ENCODE measurements around the gene ATP1B1. TPM values are rescaled to one million over a fixed set of nuclear protein-coding genes. Genes with fewer than 3 reads are reported as not detected.

ATP1B1 gene
- total and polyA plus RNA-seq, 2 of the 8 experiments (the other 6 are each of a cell fraction or from before 2014, with no cell fraction given), result 16.3 to 76.5 TPM

GRCh38 chr1:169128562-169128961 lies 22.1 kb downstream of the ATP1B1 start:
- Histone ChIP-seq H3K27ac (ENCODE audit: low read depth, low read length) (no peak overlapping the region), H3K18ac (ENCODE audit: extremely low read depth, low read length) (no peak overlapping the region), H3K27me3 (replicated peaks in 1 of 4; ENCODE audit: control insufficient read depth in 3 of 4, extremely low read depth in 1 of 4, insufficient read depth in 3 of 4, low read length in 3 of 4) (no peaks in the 10 kb centered on the region), H3K56ac (replicated peaks; ENCODE audit: insufficient read length, low read depth, low read length) (no peak overlapping the region), H2BK15ac (ENCODE audit: low read length) (no peak overlapping the region), H2BK5ac (ENCODE audit: low read depth, low read length) (no peak overlapping the region), H3K4me1 (replicated peaks in 1 of 4; ENCODE audit: control insufficient read depth in 3 of 4, insufficient read depth in 4 of 4, low read length in 3 of 4) (no peaks in the 10 kb centered on the region; a peak in 1 of 7 replicates), H4K8ac (ENCODE audit: extremely low read depth, insufficient read depth, low read length) (no peak overlapping the region), H3K14ac (ENCODE audit: insufficient read length) (no peak overlapping the region), H2BK12ac (ENCODE audit: low read depth, low read length) (no peak overlapping the region), H2BK20ac (ENCODE audit: low read length) (no peak overlapping the region), H2BK120ac (replicated peaks; ENCODE audit: low read depth, low read length) (no peak overlapping the region), H3K36me3 (ENCODE audit: control insufficient read depth in 2 of 4, insufficient read depth in 4 of 4, low read length in 3 of 4) (peaks cover 11 to 56% (median 32%) of the 10 kb centered on the region in 4 experiments), H3K79me1 (ENCODE audit: low read depth, low read length) (no peaks in the 10 kb centered on the region; the same call in 1 of the 2 replicates), H2AK5ac (ENCODE audit: low read depth, low read length) (no peak overlapping the region), H3K23ac (ENCODE audit: insufficient read length) (no peak overlapping the region), H4K5ac (ENCODE audit: insufficient read length, low read depth, low read length) (no peak overlapping the region), H3K9ac (replicated peaks in 1 of 4; ENCODE audit: extremely low read depth in 1 of 4, low read depth in 3 of 4, low read length in 3 of 4) (no peak overlapping the region), H2AFZ (ENCODE audit: low read length) (no peak overlapping the region), H3K4ac (replicated peaks; ENCODE audit: insufficient read length, low read depth, low read length) (no peak overlapping the region), H3K23me2 (ENCODE audit: low read depth, low read length) (no peaks in the 10 kb centered on the region), H4K91ac (replicated peaks; ENCODE audit: insufficient read length, low read length) (no peak overlapping the region), H3K79me2 (ENCODE audit: control insufficient read depth in 1 of 2, insufficient read depth in 2 of 2, low read length in 2 of 2) (no peaks in the 10 kb centered on the region; a peak in 1 of 4 replicates), H3K4me3 (ENCODE audit: extremely low read depth in 1 of 4, insufficient read depth in 2 of 4, low read depth in 3 of 4, low read length in 4 of 4) (no peak overlapping the region), H4K20me1 (replicated peaks in 1 of 2; ENCODE audit: control insufficient read depth in 1 of 2, insufficient read depth in 2 of 2, low read length in 2 of 2) (no peaks in the 10 kb centered on the region), H3K4me2 (ENCODE audit: insufficient read depth in 1 of 2, low read depth in 2 of 2, low read length in 2 of 2) (no peak overlapping the region), H3K9me3 (ENCODE audit: insufficient read depth in 2 of 2, low read depth in 1 of 2, low read length in 1 of 2) (no peaks in the 10 kb centered on the region)
- FAIRE-seq, result no peak
- no peak for DNase-seq (ENCODE audit: low read depth in 1 of 2, low spot score in 2 of 2)
- ChIA-PET CTCF (ENCODE audit: partially characterized antibody) (interaction anchor here (1.4 kb wide), 1 partner anchor 26 kb away, joined by 3 read pairs; no protein-coding TSS in a partner anchor), POLR2A (ENCODE audit: partially characterized antibody) (no interaction called here)
- 81% methylated on average over 2 of the region's 2 CpGs; no CpG with 5 or more reads in 1 of the 2 experiments for WGBS, 2 experiments (ENCODE audit: extremely low coverage in 1 of 2, insufficient coverage in 1 of 2, insufficient read length in 1 of 2, insufficient replicate concordance in 2 of 2, low coverage in 1 of 2, low lambda C conversion rate in 2 of 2, missing lambda C conversion rate in 1 of 2)
- no peak for TF ChIP-seq RFX5 (IDR thresholded peaks at IDR 0.05; ENCODE audit: borderline replicate concordance, low read depth, low read length)

Measured in H1 (cell line).